SK-N-SH treated with all-trans-retinoic acid at 6 μM for 48 hours (cell line): ENCODE data around the gene GLI2.

ENCODE experiments used
- ARNTL ChIP-seq: fragments of 450-650 bp; formaldehyde crosslinking; IDR thresholded peaks from 2 replicates; pipeline ENCODE4 v1.5.0; 2020; ENCODE audit warnings: low read depth, mild to moderate bottlenecking, moderate library complexity, borderline replicate concordance
- CSDC2 ChIP-seq: fragments of 250-450 bp; sonication (Bioruptor Pico); IDR thresholded peaks from 2 replicates; pipeline ENCODE4 v1.5.0; 2020; ENCODE audit warnings: mild to moderate bottlenecking, moderate library complexity
- POU6F1 ChIP-seq: fragments of 250-450 bp; sonication (Bioruptor Pico); IDR thresholded peaks from 2 replicates; pipeline ENCODE4 v1.8.0; 2021; ENCODE audit warnings: low read depth, mild to moderate bottlenecking, moderate library complexity, borderline replicate concordance
- ZFP3 ChIP-seq: fragments of 250-450 bp; sonication (Bioruptor Pico); IDR thresholded peaks from 2 replicates; pipeline ENCODE4 v1.5.0; 2020; ENCODE audit warnings: mild to moderate bottlenecking, moderate library complexity
- ZFP30 ChIP-seq: fragments of 450-650 bp; formaldehyde crosslinking; IDR thresholded peaks from 2 replicates; pipeline ENCODE4 v1.5.0; 2022; ENCODE audit warnings: mild to moderate bottlenecking, moderate library complexity
- ZNF565 ChIP-seq: fragments of 450-650 bp; formaldehyde crosslinking; conservative IDR thresholded peaks from 2 replicates; pipeline ENCODE4 v1.5.0; 2020; ENCODE audit warnings: low read depth, mild to moderate bottlenecking, moderate library complexity
- ZNF8 ChIP-seq: fragments of 450-650 bp; formaldehyde crosslinking; IDR thresholded peaks from 2 replicates; pipeline ENCODE4 v1.5.0; 2020; ENCODE audit warnings: mild to moderate bottlenecking, moderate library complexity

GRCh38 chr2:120740375-120740764 lies 4.7 kb downstream of the GLI2 start:
- TF ChIP-seq ZFP30 (CRISPR knock-in tag): no peak
- no peak for TF ChIP-seq POU6F1 (CRISPR knock-in tag)
- TF ChIP-seq ARNTL: no peak
- TF ChIP-seq CSDC2 (CRISPR knock-in tag): no peak
- TF ChIP-seq ZNF565 (CRISPR knock-in tag): no peak
- no peak for TF ChIP-seq ZNF8
- no peak for TF ChIP-seq ZFP3
